Liver (tissue), 3 donors: ENCODE data around the gene NOTCH4.

ENCODE experiments used
- EGR1 ChIP-seq, 2 donors: IDR thresholded peaks; 2 replicates each; pipeline ENCODE4 v1.6.1; 2016 to 2018; ENCODE audit warnings: antibody characterized with exemption in 2 of 2, low read depth in 2 of 2
- HNF4A ChIP-seq, 2 donors: conservative IDR thresholded peaks; 2 replicates each; pipeline ENCODE4 v1.6.1; 2016; ENCODE audit warnings: antibody characterized with exemption in 2 of 2, mild to moderate bottlenecking in 2 of 2
- JUND ChIP-seq, 2 donors: IDR thresholded peaks; 2 replicates each; pipeline ENCODE4 v1.6.1; 2016; ENCODE audit warnings: antibody characterized with exemption in 2 of 2
- NR2F2 ChIP-seq: IDR thresholded peaks from 2 replicates; pipeline ENCODE4 v1.6.1; 2016; ENCODE audit warnings: antibody characterized with exemption
- RAD21 ChIP-seq, 2 donors: IDR thresholded peaks; 2 replicates each; pipeline ENCODE4 v1.6.1; 2016; ENCODE audit warnings: antibody characterized with exemption in 2 of 2, mild to moderate bottlenecking in 2 of 2
- RXRA ChIP-seq, 2 donors: IDR thresholded peaks; 2 replicates each; pipeline ENCODE4 v1.6.1; 2017 to 2018; ENCODE audit warnings: antibody characterized with exemption in 2 of 2, mild to moderate bottlenecking in 1 of 2
- SP1 ChIP-seq: IDR thresholded peaks from 2 replicates; pipeline ENCODE4 v1.6.1; 2018; ENCODE audit warnings: antibody characterized with exemption, mild to moderate bottlenecking
- TAF1 ChIP-seq: conservative IDR thresholded peaks from 2 replicates; pipeline ENCODE4 v1.6.1; 2016; ENCODE audit warnings: antibody characterized with exemption, mild to moderate bottlenecking
- YY1 ChIP-seq: IDR thresholded peaks from 2 replicates; pipeline ENCODE4 v1.6.1; 2016; ENCODE audit warnings: antibody characterized with exemption, mild to moderate bottlenecking
- TF ChIP-seq, protein P1 (sequence below): fragments of 150-350 bp; IDR thresholded peaks from 2 replicates; pipeline ENCODE4 v1.5.1; 2017; ENCODE audit warnings: improper control_type of control experiment, low read depth, low read length; ENCODE audit not compliant: missing input control
- TF ChIP-seq, protein P2 (sequence below): IDR thresholded peaks from 2 replicates; pipeline ENCODE4 v1.6.1; 2016; ENCODE audit warnings: antibody characterized with exemption
- TF ChIP-seq, protein P3 (sequence below): IDR thresholded peaks from 2 replicates; pipeline ENCODE4 v1.6.1; 2016; ENCODE audit warnings: antibody characterized with exemption, mild to moderate bottlenecking
- TF ChIP-seq, protein P4 (sequence below): IDR thresholded peaks from 2 replicates; pipeline ENCODE4 v1.6.1; 2016; ENCODE audit warnings: antibody characterized with exemption
- donor health status: healthy.
- donor health status: healthy.

DNA sequence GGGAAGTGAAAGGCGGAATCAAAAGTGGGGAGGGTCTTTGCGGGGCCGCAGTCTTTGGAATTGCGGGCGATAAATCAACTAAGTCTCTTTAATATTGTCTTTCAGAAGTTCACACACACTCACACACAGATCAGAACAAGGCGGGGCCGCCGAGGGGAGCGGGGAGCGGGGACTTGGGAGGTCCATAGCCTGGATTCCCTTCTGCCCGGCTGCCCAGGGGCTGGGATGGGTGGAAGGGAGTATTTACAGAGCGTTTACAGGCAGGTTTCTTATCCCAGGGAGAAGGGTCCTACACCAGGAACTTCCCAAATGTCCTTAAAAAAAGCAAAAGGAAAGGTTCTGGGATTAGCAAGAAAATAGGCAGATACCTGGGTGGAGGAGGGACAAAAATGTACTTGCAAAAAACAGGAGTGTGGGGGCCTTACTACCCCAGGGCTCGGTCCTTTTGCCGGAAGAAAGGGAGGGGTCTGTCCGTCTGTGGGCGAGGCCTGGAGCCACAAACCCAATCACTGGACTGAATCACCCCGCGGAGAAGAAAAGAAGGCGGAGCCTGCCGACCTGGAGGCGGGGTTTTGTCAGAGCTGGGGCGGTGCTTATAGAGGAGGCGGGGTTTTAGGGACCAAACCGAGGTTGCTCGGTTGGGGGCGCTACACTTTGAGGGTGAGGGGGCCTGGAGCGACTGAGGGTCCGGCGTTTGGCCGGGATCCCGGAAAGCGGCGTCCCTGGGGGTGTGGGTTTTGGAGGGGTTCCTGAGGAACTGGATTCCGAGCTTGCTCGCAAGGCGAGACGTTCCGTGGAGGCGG lies 75.4 kb downstream of the NOTCH4 start:
- TF ChIP-seq, protein P1, sequence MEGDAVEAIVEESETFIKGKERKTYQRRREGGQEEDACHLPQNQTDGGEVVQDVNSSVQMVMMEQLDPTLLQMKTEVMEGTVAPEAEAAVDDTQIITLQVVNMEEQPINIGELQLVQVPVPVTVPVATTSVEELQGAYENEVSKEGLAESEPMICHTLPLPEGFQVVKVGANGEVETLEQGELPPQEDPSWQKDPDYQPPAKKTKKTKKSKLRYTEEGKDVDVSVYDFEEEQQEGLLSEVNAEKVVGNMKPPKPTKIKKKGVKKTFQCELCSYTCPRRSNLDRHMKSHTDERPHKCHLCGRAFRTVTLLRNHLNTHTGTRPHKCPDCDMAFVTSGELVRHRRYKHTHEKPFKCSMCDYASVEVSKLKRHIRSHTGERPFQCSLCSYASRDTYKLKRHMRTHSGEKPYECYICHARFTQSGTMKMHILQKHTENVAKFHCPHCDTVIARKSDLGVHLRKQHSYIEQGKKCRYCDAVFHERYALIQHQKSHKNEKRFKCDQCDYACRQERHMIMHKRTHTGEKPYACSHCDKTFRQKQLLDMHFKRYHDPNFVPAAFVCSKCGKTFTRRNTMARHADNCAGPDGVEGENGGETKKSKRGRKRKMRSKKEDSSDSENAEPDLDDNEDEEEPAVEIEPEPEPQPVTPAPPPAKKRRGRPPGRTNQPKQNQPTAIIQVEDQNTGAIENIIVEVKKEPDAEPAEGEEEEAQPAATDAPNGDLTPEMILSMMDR = no peak
- TF ChIP-seq YY1 (no peak), TAF1 (no peak), RAD21 (IDR thresholded peaks at IDR 0.05) (peak in 1 of 2 donors; percentile 16), HNF4A (conservative IDR thresholded peaks at IDR 0.05) (no peak), NR2F2 (no peak), SP1 (no peak), JUND (IDR thresholded peaks at IDR 0.05) (no peak), EGR1 (IDR thresholded peaks at IDR 0.05; ENCODE audit: low read depth in 2 of 2) (no peak), RXRA (IDR thresholded peaks at IDR 0.05) (no peak)
- TF ChIP-seq, protein P2, sequence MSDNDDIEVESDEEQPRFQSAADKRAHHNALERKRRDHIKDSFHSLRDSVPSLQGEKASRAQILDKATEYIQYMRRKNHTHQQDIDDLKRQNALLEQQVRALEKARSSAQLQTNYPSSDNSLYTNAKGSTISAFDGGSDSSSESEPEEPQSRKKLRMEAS = no peak
- TF ChIP-seq, protein P3, sequence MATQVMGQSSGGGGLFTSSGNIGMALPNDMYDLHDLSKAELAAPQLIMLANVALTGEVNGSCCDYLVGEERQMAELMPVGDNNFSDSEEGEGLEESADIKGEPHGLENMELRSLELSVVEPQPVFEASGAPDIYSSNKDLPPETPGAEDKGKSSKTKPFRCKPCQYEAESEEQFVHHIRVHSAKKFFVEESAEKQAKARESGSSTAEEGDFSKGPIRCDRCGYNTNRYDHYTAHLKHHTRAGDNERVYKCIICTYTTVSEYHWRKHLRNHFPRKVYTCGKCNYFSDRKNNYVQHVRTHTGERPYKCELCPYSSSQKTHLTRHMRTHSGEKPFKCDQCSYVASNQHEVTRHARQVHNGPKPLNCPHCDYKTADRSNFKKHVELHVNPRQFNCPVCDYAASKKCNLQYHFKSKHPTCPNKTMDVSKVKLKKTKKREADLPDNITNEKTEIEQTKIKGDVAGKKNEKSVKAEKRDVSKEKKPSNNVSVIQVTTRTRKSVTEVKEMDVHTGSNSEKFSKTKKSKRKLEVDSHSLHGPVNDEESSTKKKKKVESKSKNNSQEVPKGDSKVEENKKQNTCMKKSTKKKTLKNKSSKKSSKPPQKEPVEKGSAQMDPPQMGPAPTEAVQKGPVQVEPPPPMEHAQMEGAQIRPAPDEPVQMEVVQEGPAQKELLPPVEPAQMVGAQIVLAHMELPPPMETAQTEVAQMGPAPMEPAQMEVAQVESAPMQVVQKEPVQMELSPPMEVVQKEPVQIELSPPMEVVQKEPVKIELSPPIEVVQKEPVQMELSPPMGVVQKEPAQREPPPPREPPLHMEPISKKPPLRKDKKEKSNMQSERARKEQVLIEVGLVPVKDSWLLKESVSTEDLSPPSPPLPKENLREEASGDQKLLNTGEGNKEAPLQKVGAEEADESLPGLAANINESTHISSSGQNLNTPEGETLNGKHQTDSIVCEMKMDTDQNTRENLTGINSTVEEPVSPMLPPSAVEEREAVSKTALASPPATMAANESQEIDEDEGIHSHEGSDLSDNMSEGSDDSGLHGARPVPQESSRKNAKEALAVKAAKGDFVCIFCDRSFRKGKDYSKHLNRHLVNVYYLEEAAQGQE = no peak
- TF ChIP-seq, protein P4, sequence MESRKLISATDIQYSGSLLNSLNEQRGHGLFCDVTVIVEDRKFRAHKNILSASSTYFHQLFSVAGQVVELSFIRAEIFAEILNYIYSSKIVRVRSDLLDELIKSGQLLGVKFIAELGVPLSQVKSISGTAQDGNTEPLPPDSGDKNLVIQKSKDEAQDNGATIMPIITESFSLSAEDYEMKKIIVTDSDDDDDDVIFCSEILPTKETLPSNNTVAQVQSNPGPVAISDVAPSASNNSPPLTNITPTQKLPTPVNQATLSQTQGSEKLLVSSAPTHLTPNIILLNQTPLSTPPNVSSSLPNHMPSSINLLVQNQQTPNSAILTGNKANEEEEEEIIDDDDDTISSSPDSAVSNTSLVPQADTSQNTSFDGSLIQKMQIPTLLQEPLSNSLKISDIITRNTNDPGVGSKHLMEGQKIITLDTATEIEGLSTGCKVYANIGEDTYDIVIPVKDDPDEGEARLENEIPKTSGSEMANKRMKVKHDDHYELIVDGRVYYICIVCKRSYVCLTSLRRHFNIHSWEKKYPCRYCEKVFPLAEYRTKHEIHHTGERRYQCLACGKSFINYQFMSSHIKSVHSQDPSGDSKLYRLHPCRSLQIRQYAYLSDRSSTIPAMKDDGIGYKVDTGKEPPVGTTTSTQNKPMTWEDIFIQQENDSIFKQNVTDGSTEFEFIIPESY = no peak
